DND-41 (cell line): ENCODE measurements around the gene HM13.

Source experiments
- ATAC-seq: fragments of 200-7000 bp; cut with Tn5 transposase; 3 replicates; pipeline ENCODE4 v1.9.1; 2021; ENCODE audit warnings: low read depth; ENCODE audit not compliant: insufficient read depth
- DNase-seq: peaks from one replicate; pipeline ENCODE4 v3.0.0-alpha.2; 2020
- H2AFZ ChIP-seq: 2 replicates; pipeline ENCODE4 v1.6.0; 2012; ENCODE audit warnings: low read depth, low read length
- H3K27ac ChIP-seq: 2 replicates; pipeline ENCODE4 v1.5.1; 2012; ENCODE audit warnings: low read length, inconsistent platforms
- H3K27me3 ChIP-seq: fragments of 200-600 bp; sonication (generic); 2 replicates; pipeline ENCODE4 v1.6.0; 2012; ENCODE audit warnings: low read length, mild to moderate bottlenecking, inconsistent platforms; ENCODE audit not compliant: insufficient read depth, poor library complexity
- H3K36me3 ChIP-seq: 2 replicates; pipeline ENCODE4 v1.5.1; 2012; ENCODE audit warnings: low read length, inconsistent platforms; ENCODE audit not compliant: insufficient read depth
- H3K4me1 ChIP-seq: 2 replicates; pipeline ENCODE4 v1.5.1; 2012; ENCODE audit warnings: mild to moderate bottlenecking, low read length; ENCODE audit not compliant: insufficient read depth
- H3K4me2 ChIP-seq: 2 replicates; pipeline ENCODE4 v1.6.0; 2012; ENCODE audit warnings: mild to moderate bottlenecking, moderate library complexity, low read length, inconsistent platforms; ENCODE audit not compliant: insufficient read depth
- H3K4me3 ChIP-seq, 2 experiments: fragments of 200-600 bp in 1 of 2; shearing (Covaris generic) in 1 of 2; 2 replicates each; pipeline ENCODE4 v1.5.1; 2012 to 2016; ENCODE audit warnings: inconsistent platforms in 2 of 2, low read length in 2 of 2, mild to moderate bottlenecking in 2 of 2, low read depth in 1 of 2, moderate library complexity in 1 of 2
- H3K79me2 ChIP-seq: 2 replicates; pipeline ENCODE4 v1.6.0; 2012; ENCODE audit warnings: low read length, inconsistent platforms; ENCODE audit not compliant: insufficient read depth
- H3K9ac ChIP-seq: 2 replicates; pipeline ENCODE4 v1.6.0; 2012; ENCODE audit warnings: low read depth, mild to moderate bottlenecking, inconsistent platforms, low read length, moderate library complexity
- H3K9me3 ChIP-seq: 2 replicates; pipeline ENCODE4 v1.5.1; 2012; ENCODE audit warnings: low read length, moderate library complexity, mild to moderate bottlenecking, inconsistent platforms; ENCODE audit not compliant: insufficient read depth, severe bottlenecking
- H4K20me1 ChIP-seq: 2 replicates; pipeline ENCODE4 v1.6.0; 2012; ENCODE audit warnings: low read length; ENCODE audit not compliant: insufficient read depth
- EZH2 ChIP-seq: IDR thresholded peaks from 3 replicates; pipeline ENCODE4 v1.6.1; 2012; ENCODE audit warnings: borderline replicate concordance, low read depth, mild to moderate bottlenecking, moderate library complexity, low read length, inconsistent platforms; ENCODE audit not compliant: severe bottlenecking
- TF ChIP-seq, protein P1 (sequence below): IDR thresholded peaks from 2 replicates; pipeline ENCODE4 v1.5.1; 2012; ENCODE audit warnings: borderline replicate concordance, low read length, moderate library complexity, mild to moderate bottlenecking; ENCODE audit not compliant: poor library complexity, severe bottlenecking; ENCODE audit errors: extremely low read depth

Gene HM13

DNA sequence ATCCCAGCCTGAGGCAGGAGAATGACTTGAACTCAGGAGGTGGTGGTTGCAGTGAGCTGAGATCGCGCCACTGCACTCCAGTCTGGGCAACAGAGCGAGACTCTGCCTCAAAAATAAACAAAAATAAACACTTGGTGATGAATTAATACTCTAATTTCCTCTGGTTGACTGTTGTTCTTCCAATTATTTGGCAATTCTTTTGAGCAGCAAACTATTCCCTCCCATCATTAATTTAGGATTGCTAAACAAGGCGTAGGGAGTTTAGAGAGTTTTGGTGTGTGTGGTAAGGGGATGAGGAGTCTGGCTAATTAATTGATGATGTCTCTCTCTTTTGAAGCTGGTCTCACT is 88.2 kb downstream of the HM13 start:
- no peak overlapping the region for H3K27ac ChIP-seq
- H3K27me3 ChIP-seq = peaks cover 26% of the 10 kb centered on the region
- no peak overlapping the region for H3K4me2 ChIP-seq
- no peaks in the 10 kb centered on the region for H3K9me3 ChIP-seq
- TF ChIP-seq, protein P1, sequence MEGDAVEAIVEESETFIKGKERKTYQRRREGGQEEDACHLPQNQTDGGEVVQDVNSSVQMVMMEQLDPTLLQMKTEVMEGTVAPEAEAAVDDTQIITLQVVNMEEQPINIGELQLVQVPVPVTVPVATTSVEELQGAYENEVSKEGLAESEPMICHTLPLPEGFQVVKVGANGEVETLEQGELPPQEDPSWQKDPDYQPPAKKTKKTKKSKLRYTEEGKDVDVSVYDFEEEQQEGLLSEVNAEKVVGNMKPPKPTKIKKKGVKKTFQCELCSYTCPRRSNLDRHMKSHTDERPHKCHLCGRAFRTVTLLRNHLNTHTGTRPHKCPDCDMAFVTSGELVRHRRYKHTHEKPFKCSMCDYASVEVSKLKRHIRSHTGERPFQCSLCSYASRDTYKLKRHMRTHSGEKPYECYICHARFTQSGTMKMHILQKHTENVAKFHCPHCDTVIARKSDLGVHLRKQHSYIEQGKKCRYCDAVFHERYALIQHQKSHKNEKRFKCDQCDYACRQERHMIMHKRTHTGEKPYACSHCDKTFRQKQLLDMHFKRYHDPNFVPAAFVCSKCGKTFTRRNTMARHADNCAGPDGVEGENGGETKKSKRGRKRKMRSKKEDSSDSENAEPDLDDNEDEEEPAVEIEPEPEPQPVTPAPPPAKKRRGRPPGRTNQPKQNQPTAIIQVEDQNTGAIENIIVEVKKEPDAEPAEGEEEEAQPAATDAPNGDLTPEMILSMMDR = no peak
- no peak for TF ChIP-seq EZH2
- DNase-seq (no peak), ATAC-seq (no peak)
- H4K20me1 ChIP-seq = no peaks in the 10 kb centered on the region
- H2AFZ ChIP-seq = no peak overlapping the region
- no peak overlapping the region for H3K4me3 ChIP-seq
- peaks cover 39% of the 10 kb centered on the region for H3K4me1 ChIP-seq
- no peak overlapping the region for H3K9ac ChIP-seq
- no peaks in the 10 kb centered on the region for H3K79me2 ChIP-seq
- no peaks in the 10 kb centered on the region for H3K36me3 ChIP-seq

DNA sequence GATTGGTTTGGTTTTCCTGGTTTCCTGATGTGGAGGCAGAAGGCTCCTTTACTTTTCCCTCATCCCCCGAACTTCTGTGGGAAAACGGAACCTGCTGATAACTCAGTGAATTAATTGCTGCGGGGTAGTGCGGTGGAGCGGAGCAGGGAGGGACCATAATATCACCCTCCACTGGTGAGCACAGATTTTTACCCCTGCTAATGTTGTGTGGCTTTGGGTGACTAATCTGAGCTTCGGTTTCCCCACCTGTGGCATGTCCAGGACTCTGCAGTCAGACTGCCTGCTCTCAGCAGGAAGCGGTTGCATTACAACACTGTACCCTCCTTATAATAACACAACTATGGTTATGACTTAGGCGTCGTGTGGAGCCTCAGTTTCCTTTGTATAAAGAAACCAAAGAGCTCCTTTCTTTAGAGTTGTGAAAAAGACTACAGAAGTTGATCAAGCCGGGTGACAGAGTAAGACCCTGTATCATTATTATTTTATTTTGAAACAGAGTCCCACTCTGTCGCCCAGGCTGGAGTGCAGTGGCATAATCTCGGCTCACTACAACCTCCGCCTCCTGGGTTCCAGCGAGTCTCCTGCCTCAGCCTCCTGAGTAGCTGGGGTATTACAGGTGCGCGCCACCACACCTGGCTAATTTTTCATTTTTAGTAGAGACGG is 88.7 kb downstream of the HM13 start:
- Histone ChIP-seq H3K9me3 (no peaks in the 10 kb centered on the region), H3K27ac (no peak overlapping the region), H3K27me3 (peaks cover 26% of the 10 kb centered on the region), H3K4me1 (peaks cover 39% of the 10 kb centered on the region), H4K20me1 (no peaks in the 10 kb centered on the region), H2AFZ (no peak overlapping the region), H3K4me2 (no peak overlapping the region), H3K4me3 (no peak overlapping the region), H3K9ac (no peak overlapping the region), H3K79me2 (no peaks in the 10 kb centered on the region), H3K36me3 (no peaks in the 10 kb centered on the region)
- DNase-seq (peak; percentile 68), ATAC-seq (peak; percentile 63)
- TF ChIP-seq, protein P1 = no peak
- TF ChIP-seq EZH2 = no peak

DNA sequence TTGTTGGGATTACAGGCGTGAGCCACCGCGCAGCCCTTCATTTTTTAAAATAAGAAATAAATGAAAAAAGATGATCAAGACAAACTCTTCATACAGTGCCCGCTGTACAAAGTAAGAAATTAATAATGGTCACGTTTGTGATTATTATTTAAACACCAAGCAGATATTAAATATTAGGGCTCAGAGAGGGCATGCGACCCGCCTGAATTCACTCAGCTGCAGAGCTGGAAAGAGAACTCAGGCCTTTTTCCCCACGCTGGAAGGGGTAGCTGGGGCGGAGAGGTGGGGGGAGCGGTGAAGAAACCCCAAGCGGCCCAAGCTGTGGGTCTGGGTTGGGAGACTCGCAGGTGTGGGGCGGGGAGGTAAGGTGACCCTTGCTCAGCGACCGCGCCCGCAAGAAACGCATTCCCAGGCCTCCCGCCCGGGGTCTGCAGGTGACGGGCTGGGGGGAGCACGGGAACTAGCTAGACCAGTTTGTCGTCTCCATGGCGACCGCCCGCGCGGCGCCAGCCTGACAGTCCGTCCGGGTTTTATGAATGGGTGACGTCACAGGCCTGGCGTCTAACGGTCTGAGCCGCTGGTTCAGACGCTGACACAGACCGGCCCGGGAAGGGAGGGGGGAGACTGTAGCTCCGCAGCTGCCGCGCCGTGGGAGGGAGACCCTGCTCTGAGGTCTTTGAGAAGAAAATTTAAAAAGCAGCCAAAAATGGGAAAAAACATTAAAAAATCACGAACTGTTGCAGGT is 89.8 kb downstream of the HM13 start:
- ATAC-seq = peak; percentile 48
- peak; percentile 85 for DNase-seq

More for the DNA sequence above, 89.8 kb downstream of the HM13 start:
- peak overlapping the region; percentile 42; the same call in 1 of the 2 replicates for H3K27ac ChIP-seq
- H3K79me2 ChIP-seq = no peaks in the 10 kb centered on the region
- peaks cover 26% of the 10 kb centered on the region for H3K27me3 ChIP-seq
- H3K4me2 ChIP-seq = peak overlapping the region; percentile 97
- TF ChIP-seq, protein P1 = no peak
- TF ChIP-seq EZH2 = no peak
- H3K9ac ChIP-seq = peak overlapping the region; percentile 62
- peaks cover 39% of the 10 kb centered on the region for H3K4me1 ChIP-seq
- no peaks in the 10 kb centered on the region for H4K20me1 ChIP-seq
- H2AFZ ChIP-seq = peak overlapping the region; percentile 85
- H3K36me3 ChIP-seq = no peaks in the 10 kb centered on the region
- peak overlapping the region; percentile 34 to 70; a peak in 3 of 4 replicates for H3K4me3 ChIP-seq
- no peaks in the 10 kb centered on the region for H3K9me3 ChIP-seq
